IMR-90 (cell line): Measurements from ENCODE around the gene DPYSL5. TPM values are rescaled to one million over a fixed set of nuclear protein-coding genes. Genes with fewer than 3 reads are reported as not detected.

Experiments
- ATAC-seq: fragments of 200-7000 bp; cut with Tn5 transposase; 2 replicates; pipeline ENCODE4 v1.9.1; 2020; ENCODE audit warnings: low read depth, mild to moderate bottlenecking, moderate library complexity
- BruUV-seq: library from RNA; stranded (reverse); fragments of 400-500 nt; replicated peaks from 2 replicates; lab custom pipeline; 2021; lab: Mats Ljungman, UMichigan
- CTCF ChIA-PET: fragments of 300-600 bp; formaldehyde crosslinking; extraction: SDS; loops from one replicate; lab custom pipeline; 2021; ENCODE audit warnings: antibody characterized with exemption; lab: Yijun Ruan, JAX
- POLR2A ChIA-PET: fragments of 300-600 bp; sonication (Branson Sonifier 250); formaldehyde crosslinking; loops from one replicate; lab custom pipeline; 2022; ENCODE audit warnings: antibody characterized with exemption; ENCODE audit not compliant: unreplicated experiment; lab: Charles Lee
- DNase-seq: peaks from one replicate; pipeline ENCODE4 v3.0.0; 2013
- H2AFZ ChIP-seq: replicated peaks from 2 replicates; pipeline ENCODE3; 2013; ENCODE audit warnings: low read length, mild to moderate bottlenecking; ENCODE audit not compliant: poor library complexity
- H2AK5ac ChIP-seq: 2 replicates; pipeline ENCODE4 v1.6.1; 2013; ENCODE audit warnings: low read depth, low read length, inconsistent platforms
- H2AK9ac ChIP-seq: replicated peaks from 2 replicates; pipeline ENCODE3; 2013; ENCODE audit warnings: mild to moderate bottlenecking, low read depth, low read length, moderate library complexity; ENCODE audit not compliant: poor library complexity
- H2BK120ac ChIP-seq: 2 replicates; pipeline ENCODE4 v1.6.1; 2013; ENCODE audit warnings: low read depth, low read length, inconsistent platforms
- H2BK15ac ChIP-seq: 3 replicates; pipeline ENCODE4 v1.6.1; 2013; ENCODE audit warnings: low read depth, low read length, inconsistent platforms
- H2BK20ac ChIP-seq: 2 replicates; pipeline ENCODE4 v1.6.1; 2013; ENCODE audit warnings: low read depth, mild to moderate bottlenecking, inconsistent platforms, low read length, moderate library complexity
- H2BK5ac ChIP-seq: 2 replicates; pipeline ENCODE4 v1.6.1; 2013; ENCODE audit warnings: mild to moderate bottlenecking, low read depth, low read length, inconsistent platforms; ENCODE audit not compliant: poor library complexity, severe bottlenecking
- H3K14ac ChIP-seq: replicated peaks from 2 replicates; pipeline ENCODE4 v1.6.1; 2013; ENCODE audit warnings: low read depth, low read length, inconsistent platforms
- H3K18ac ChIP-seq: 2 replicates; pipeline ENCODE4 v1.6.1; 2013; ENCODE audit warnings: low read depth, low read length, control low read depth
- H3K23ac ChIP-seq: 2 replicates; pipeline ENCODE4 v1.6.1; 2013; ENCODE audit warnings: low read depth, low read length, inconsistent platforms
- H3K27ac ChIP-seq: 2 replicates; pipeline ENCODE4 v1.5.1; 2013; ENCODE audit warnings: mild to moderate bottlenecking, control low read depth, low read length; ENCODE audit not compliant: insufficient read depth
- H3K27me3 ChIP-seq: 2 replicates; pipeline ENCODE4 v1.6.1; 2013; ENCODE audit warnings: low read length; ENCODE audit not compliant: control insufficient read depth, insufficient read depth
- H3K36me3 ChIP-seq: 2 replicates; pipeline ENCODE4 v1.6.1; 2013; ENCODE audit warnings: low read length, mixed read lengths; ENCODE audit not compliant: control insufficient read depth, insufficient read depth
- H3K4ac ChIP-seq: 2 replicates; pipeline ENCODE4 v1.6.1; 2013; ENCODE audit warnings: low read depth, low read length, inconsistent platforms
- H3K4me1 ChIP-seq: 2 replicates; pipeline ENCODE4 v1.6.1; 2013; ENCODE audit warnings: low read length, mixed read lengths; ENCODE audit not compliant: control insufficient read depth, insufficient read depth
- H3K4me2 ChIP-seq: 2 replicates; pipeline ENCODE4 v1.6.1; 2013; ENCODE audit warnings: low read depth, mild to moderate bottlenecking, control low read depth, low read length, moderate library complexity
- H3K4me3 ChIP-seq: 2 replicates; pipeline ENCODE4 v1.5.1; 2013; ENCODE audit warnings: low read depth, mild to moderate bottlenecking, control low read depth, low read length, moderate library complexity; ENCODE audit not compliant: insufficient read depth
- H3K56ac ChIP-seq: 2 replicates; pipeline ENCODE4 v1.6.1; 2013; ENCODE audit warnings: low read length, inconsistent platforms; ENCODE audit not compliant: insufficient read depth; ENCODE audit errors: extremely low read depth
- H3K79me1 ChIP-seq, 2 experiments: 2 replicates each; pipeline ENCODE4 v1.6.1; 2013; ENCODE audit warnings: low read length in 2 of 2, inconsistent platforms in 1 of 2, low read depth in 1 of 2
- H3K9ac ChIP-seq: 2 replicates; pipeline ENCODE4 v1.6.1; 2013; ENCODE audit warnings: low read depth, low read length, control low read depth
- H3K9me1 ChIP-seq: 2 replicates; pipeline ENCODE4 v1.6.1; 2013; ENCODE audit warnings: low read length, inconsistent platforms; ENCODE audit not compliant: insufficient read depth
- H3K9me3 ChIP-seq: 2 replicates; pipeline ENCODE4 v1.6.1; 2013; ENCODE audit warnings: low read length; ENCODE audit not compliant: control insufficient read depth, insufficient read depth
- H4K20me1 ChIP-seq: 2 replicates; pipeline ENCODE4 v1.6.1; 2013; ENCODE audit warnings: low read length, inconsistent platforms; ENCODE audit not compliant: insufficient read depth
- H4K5ac ChIP-seq: 2 replicates; pipeline ENCODE4 v1.6.1; 2013; ENCODE audit warnings: mild to moderate bottlenecking, low read depth, low read length, control low read depth
- H4K8ac ChIP-seq, 2 experiments: 2 replicates each; pipeline ENCODE4 v1.6.1; 2013; ENCODE audit warnings: low read depth in 2 of 2, low read length in 2 of 2, control low read depth in 1 of 2, inconsistent platforms in 1 of 2
- H4K91ac ChIP-seq: 2 replicates; pipeline ENCODE4 v1.6.1; 2013; ENCODE audit warnings: low read depth, low read length, inconsistent platforms; ENCODE audit not compliant: insufficient read depth
- BHLHE40 ChIP-seq: fragments of 150-350 bp; IDR thresholded peaks from 2 replicates; pipeline ENCODE4 v1.6.1; 2016; ENCODE audit warnings: mild to moderate bottlenecking, low read depth, low read length
- CEBPB ChIP-seq: IDR thresholded peaks from 2 replicates; pipeline ENCODE4 v1.6.1; 2012; ENCODE audit warnings: low read depth, low read length, improper control_type of control experiment
- CHD1 ChIP-seq: IDR thresholded peaks from 2 replicates; pipeline ENCODE4 v1.6.1; 2012; ENCODE audit warnings: low read depth, low read length, improper control_type of control experiment
- CTCF ChIP-seq: conservative IDR thresholded peaks from 2 replicates; pipeline ENCODE4 v1.5.1; 2012; ENCODE audit warnings: mild to moderate bottlenecking, low read depth, low read length, improper control_type of control experiment
- NFE2L2 ChIP-seq: fragments of 150-350 bp; IDR thresholded peaks from 2 replicates; pipeline ENCODE4 v1.6.1; 2016; ENCODE audit warnings: low read depth, mild to moderate bottlenecking, low read length
- RFX5 ChIP-seq: IDR thresholded peaks from 2 replicates; pipeline ENCODE4 v1.8.0; 2012; ENCODE audit warnings: low read depth, mild to moderate bottlenecking, low read length, moderate library complexity
- WGBS, 2 experiments: methylation state at CpG; one replicate each; pipeline versions ENCODE4 v1.1.5 to v1.1.7; 2013; ENCODE audit warnings: missing lambda C conversion rate in 2 of 2; ENCODE audit not compliant: insufficient read length in 1 of 2; ENCODE audit errors: extremely low coverage in 2 of 2; 5-methylcytosine and 5-hydroxymethylcytosine counted together
- dilution Hi-C: fragments of 300-500 bp; cut with HindIII; formaldehyde crosslinking; loops from one replicate; pipeline ENCODE4 v1.14.3; 2018; ENCODE audit warnings: low sequenced_read_pairs; ENCODE audit not compliant: unreplicated experiment
- in situ Hi-C: fragments of 300-500 bp; cut with MboI; formaldehyde crosslinking; loops from 3 replicates; pipeline ENCODE4 v1.14.3; 2019; ENCODE audit warnings: low sequenced_read_pairs, inconsistent platforms, mixed read lengths
- intact Hi-C: fragments of 100-400 bp; cut with micrococcal nuclease; formaldehyde crosslinking; loops from 2 replicates; pipeline ENCODE4 v1.10.0; 2022
- polyA plus RNA-seq, 3 experiments: library from polyadenylated mRNA; depleted of rRNA; stranded (reverse); fragments of >200 nt; gene quantifications; 2 replicates each; pipeline ENCODE4 v1.2.3, GENCODE V29; 2012; ENCODE audit warnings: low replicate concordance in 1 of 3
- total RNA-seq: library from RNA; depleted of rRNA; stranded (reverse); fragments of >200 nt; gene quantifications from 2 replicates; pipeline ENCODE4 v1.2.3, GENCODE V29; 2012

The DPYSL5 gene
- total and polyA plus RNA-seq, 2 of the 4 experiments (the other 2 are of a cell fraction): not detected

- CTCF ChIA-PET: no interaction called here
- Histone ChIP-seq H2BK5ac (no peak overlapping the region), H2BK20ac (no peak overlapping the region), H3K9me1 (0 out of 2 replicates have a peak, but pooled peaks cover 6% of the 10 kb centered on the region), H2BK120ac (no peak overlapping the region), H3K14ac (no peak overlapping the region), H2AFZ (no peak overlapping the region), H3K27me3 (peaks cover 31% of the 10 kb centered on the region), H3K9me3 (no peaks in the 10 kb centered on the region), H4K8ac (no peak overlapping the region), H3K4me3 (no peak overlapping the region), H3K79me1 (no peaks in the 10 kb centered on the region), H4K5ac (no peak overlapping the region), H2BK15ac (no peak overlapping the region), H3K27ac (no peak overlapping the region), H3K4me2 (no peak overlapping the region), H3K18ac (no peak overlapping the region), H3K36me3 (no peaks in the 10 kb centered on the region), H3K9ac (no peak overlapping the region), H2AK5ac (no peak overlapping the region), H2AK9ac (no peak overlapping the region), H3K23ac (no peak overlapping the region), H4K20me1 (no peaks in the 10 kb centered on the region), H3K56ac (no peak overlapping the region), H3K4me1 (no peaks in the 10 kb centered on the region), H4K91ac (no peak overlapping the region), H3K4ac (no peak overlapping the region)
- POLR2A ChIA-PET: no interaction called here
- BruUV-seq: no TSS peak
- dilution Hi-C loops (no loop called here), intact Hi-C loops (no loop called here), in situ Hi-C loops (no loop called here)
- WGBS, 2 experiments: 80% methylated on average over 1 of the region's 3 CpGs; no CpG with 5 or more reads in 1 of the 2 experiments
- ATAC-seq: no peak
- no peak for DNase-seq
- no peak for TF ChIP-seq CEBPB
- TF ChIP-seq CHD1: no peak
- no peak for TF ChIP-seq NFE2L2
- TF ChIP-seq BHLHE40: no peak
- no peak for TF ChIP-seq CTCF
- TF ChIP-seq RFX5: no peak
Measured at GRCh38 chr2:26875808-26876207, 27.9 kb downstream of the DPYSL5 start.
